PFSK-1 (cell line): ENCODE data around the gene CD28.

Experiments used
- SIN3A ChIP-seq: IDR thresholded peaks from 2 replicates; pipeline ENCODE4 v1.6.1; 2012; ENCODE audit warnings: mild to moderate bottlenecking, low read length, moderate library complexity, borderline replicate concordance; ENCODE audit not compliant: insufficient read depth
- TAF1 ChIP-seq: IDR thresholded peaks from 2 replicates; pipeline ENCODE4 v1.6.1; 2012; ENCODE audit warnings: low read length, control low read depth, borderline replicate concordance; ENCODE audit not compliant: insufficient read depth

GRCh38 chr2:203709416-203710040, 3.1 kb downstream of the CD28 start:
- TF ChIP-seq SIN3A (no peak), TAF1 (no peak)
